SK-N-MC (cell line): ENCODE measurements around the gene XPOT.

Experiments
- DNase-seq: peaks from one replicate; pipeline ENCODE4 v3.0.0-alpha.2; 2011; ENCODE audit warnings: low read depth, low spot score
- H3K27ac ChIP-seq: fragments of 200-600 bp; sonication (generic); 2 replicates; pipeline ENCODE4 v1.5.1; 2016; ENCODE audit warnings: mixed run types
- H3K36me3 ChIP-seq: fragments of 200-600 bp; sonication (generic); 2 replicates; pipeline ENCODE4 v1.6.1; 2017; ENCODE audit warnings: antibody characterized with exemption, low read length, mixed read lengths; ENCODE audit not compliant: insufficient read depth
- H3K4me3 ChIP-seq: fragments of 200-600 bp; sonication (generic); 2 replicates; pipeline ENCODE4 v1.5.1; 2016
- H3K9ac ChIP-seq: fragments of 200-600 bp; sonication (generic); 2 replicates; pipeline ENCODE4 v1.8.0; 2017; ENCODE audit warnings: mixed run types, mixed read lengths; ENCODE audit not compliant: insufficient read length
- H3K9me3 ChIP-seq: fragments of 200-600 bp; sonication (generic); 2 replicates; pipeline ENCODE4 v1.6.1; 2017; ENCODE audit warnings: low read depth, mild to moderate bottlenecking, antibody characterized with exemption, low read length, moderate library complexity, mixed read lengths
- EZH2 ChIP-seq: fragments of 200-600 bp; sonication (generic); IDR thresholded peaks from one replicate; pipeline ENCODE4 v1.6.1; 2017; ENCODE audit warnings: antibody characterized with exemption
- FOXP2 ChIP-seq: optimal IDR thresholded peaks from 2 replicates; pipeline ENCODE3; 2011; ENCODE audit warnings: mild to moderate bottlenecking, moderate library complexity; ENCODE audit not compliant: insufficient read depth; ENCODE audit errors: extremely low read length, control extremely low read depth
- POLR2AphosphoS5 ChIP-seq: IDR thresholded peaks from 2 replicates; pipeline ENCODE4 v1.6.1; 2012; ENCODE audit warnings: mild to moderate bottlenecking, low read depth, low read length, borderline replicate concordance

XPOT gene

DNA sequence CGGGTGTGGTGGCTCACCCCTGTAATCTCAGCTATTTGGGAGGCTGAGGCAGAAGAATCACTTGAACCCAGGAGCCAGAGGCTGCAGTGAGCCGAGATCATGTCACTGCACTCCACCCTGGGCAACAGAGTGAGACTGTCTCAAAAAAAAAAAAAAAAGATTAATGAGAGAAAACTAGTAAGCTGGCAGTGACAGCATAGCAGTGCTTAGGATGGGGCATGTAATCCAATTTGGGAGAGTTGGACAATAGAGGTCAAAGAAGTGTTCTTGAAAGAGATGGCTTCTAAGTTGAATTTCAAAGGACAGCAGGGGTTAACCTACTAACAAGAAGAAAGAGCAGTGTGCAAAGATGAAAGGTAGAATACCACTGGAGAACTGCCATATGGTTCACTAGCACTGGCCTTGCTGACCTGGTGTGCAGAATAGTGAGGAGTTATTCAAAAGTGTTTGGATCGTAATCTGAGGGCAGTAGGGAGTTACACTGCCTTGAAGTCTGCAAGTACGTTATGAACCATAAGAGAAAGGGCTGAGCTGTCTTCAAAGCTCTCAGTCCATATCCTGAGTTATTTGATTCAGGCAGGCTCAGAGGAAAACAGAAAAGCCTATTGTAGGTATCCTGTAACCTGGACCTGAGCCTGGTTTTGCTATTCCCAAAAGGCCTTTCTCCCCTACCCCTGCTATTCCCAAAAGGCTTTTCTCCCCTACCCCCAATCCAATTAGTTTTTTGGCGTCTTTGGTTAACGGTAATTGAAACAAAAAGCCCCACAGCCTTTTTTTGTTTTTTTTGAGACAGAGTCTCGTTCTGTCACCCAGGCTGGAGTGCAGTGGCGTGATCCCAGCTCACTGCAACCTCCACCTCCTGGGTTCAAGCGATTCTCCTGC, 3.4 kb downstream of the XPOT start:
- Histone ChIP-seq H3K9me3 (no peaks in the 10 kb centered on the region), H3K27ac (peak overlapping the region; percentile 50; the same call in 1 of the 2 replicates), H3K36me3 (peaks cover 58% of the 10 kb centered on the region), H3K4me3 (peak overlapping the region; percentile 12; the same call in 1 of the 2 replicates), H3K9ac (no peak overlapping the region)
- TF ChIP-seq FOXP2, result no peak
- no peak for DNase-seq

DNA sequence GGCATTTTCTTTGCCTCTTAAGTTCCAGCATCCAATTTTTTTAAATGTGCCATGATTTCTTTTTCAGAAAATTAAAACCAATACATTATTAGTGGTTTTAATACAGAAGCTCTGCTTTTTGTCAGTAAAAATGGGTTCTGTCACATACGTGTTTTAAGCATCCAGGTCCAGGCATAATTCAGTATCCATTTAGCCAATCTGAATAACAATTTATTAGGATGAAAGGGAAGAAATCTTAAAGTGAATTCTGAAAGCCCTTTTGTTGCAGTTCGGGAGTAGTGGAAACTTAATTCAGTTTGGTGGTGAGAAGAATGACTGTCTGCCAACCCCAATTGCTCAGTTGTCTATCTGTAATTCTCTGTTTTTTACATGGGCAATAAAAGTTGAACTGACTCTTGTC, 7.2 kb downstream of the XPOT start:
- TF ChIP-seq POLR2AphosphoS5 (no peak), EZH2 (no peak), FOXP2 (no peak)
- Histone ChIP-seq H3K4me3 (no peak overlapping the region), H3K9ac (no peak overlapping the region), H3K9me3 (no peaks in the 10 kb centered on the region), H3K36me3 (peaks cover 94% of the 10 kb centered on the region), H3K27ac (no peak overlapping the region)
- DNase-seq, result no peak

DNA sequence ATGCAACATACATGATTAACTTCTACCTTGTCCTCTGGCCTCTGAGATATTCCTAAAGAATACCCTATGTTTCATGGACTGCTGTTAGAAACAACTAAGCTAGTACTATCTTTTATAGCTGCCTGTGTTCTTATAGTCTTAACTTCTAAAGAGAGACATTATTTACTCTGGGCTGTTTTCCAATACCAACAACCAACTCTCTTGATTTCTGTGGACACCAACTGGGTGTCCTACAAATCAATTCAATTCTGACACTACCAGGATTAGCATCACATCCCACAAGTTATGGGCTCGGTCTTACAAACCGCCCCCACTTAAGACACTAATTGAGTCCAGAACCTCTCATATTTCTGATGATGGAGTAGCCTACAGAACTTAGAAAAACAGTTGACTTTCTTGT, 8.3 kb downstream of the XPOT start:
- no peak for TF ChIP-seq POLR2AphosphoS5
- no peak for TF ChIP-seq EZH2
- no peak for TF ChIP-seq FOXP2
- Histone ChIP-seq H3K9ac (no peak overlapping the region), H3K27ac (no peak overlapping the region), H3K9me3 (no peaks in the 10 kb centered on the region), H3K4me3 (no peak overlapping the region), H3K36me3 (peaks cover 97% of the 10 kb centered on the region)
- no peak for DNase-seq

DNA sequence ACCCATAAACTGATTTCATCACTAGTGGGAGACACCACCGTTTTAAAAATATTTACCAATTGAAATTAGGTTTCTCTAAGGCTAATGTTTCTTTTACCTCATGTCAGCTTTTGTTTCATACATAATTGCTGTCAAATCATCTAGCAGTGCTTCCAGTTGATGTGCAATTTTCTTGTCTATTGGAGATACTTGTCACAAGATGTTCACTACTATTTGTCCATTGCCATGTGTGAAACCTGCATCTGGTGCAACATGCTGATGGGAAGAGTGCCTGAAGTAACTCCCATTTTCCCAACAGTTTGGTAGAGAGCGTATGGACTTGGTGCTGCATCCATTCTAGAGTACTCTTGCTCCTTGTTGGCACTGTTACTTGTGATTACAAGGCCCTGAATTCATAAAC, 9.7 kb downstream of the XPOT start:
- TF ChIP-seq POLR2AphosphoS5, result no peak
- no peak for TF ChIP-seq EZH2
- TF ChIP-seq FOXP2, result no peak
- Histone ChIP-seq H3K9me3 (no peaks in the 10 kb centered on the region), H3K36me3 (peaks cover 98% of the 10 kb centered on the region), H3K27ac (no peak overlapping the region), H3K4me3 (no peak overlapping the region), H3K9ac (no peak overlapping the region)
- no peak for DNase-seq

- no peak for DNase-seq
- H3K36me3 ChIP-seq, result peaks cover 96% of the 10 kb centered on the region
- TF ChIP-seq EZH2 (no peak), POLR2AphosphoS5 (no peak), FOXP2 (no peak)
- no peak overlapping the region for H3K27ac ChIP-seq
- no peak overlapping the region for H3K9ac ChIP-seq
- H3K4me3 ChIP-seq, result no peak overlapping the region
- H3K9me3 ChIP-seq, result no peaks in the 10 kb centered on the region
These were observed 14.0 kb downstream of the XPOT start for GRCh38 chr12:64418209-64418608.

DNA sequence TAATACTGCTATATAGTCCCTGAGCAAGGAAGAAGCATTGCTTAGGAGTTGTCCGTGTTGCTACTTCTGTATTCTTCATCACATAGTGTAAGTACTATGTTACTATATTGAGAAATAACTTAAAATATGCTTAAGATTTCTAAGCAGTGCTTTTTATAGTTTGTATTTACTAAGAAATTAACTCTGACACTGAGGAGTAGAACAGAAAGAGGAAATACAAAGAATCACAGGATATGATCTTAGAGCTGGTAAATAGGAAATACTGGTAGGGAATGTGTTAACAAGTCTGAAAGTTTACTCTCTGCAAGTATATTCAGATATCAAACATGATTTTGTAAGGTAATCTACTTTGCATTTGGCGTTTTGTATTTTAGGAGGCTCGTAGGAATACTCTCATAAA, 15.5 kb downstream of the XPOT start:
- Histone ChIP-seq H3K36me3 (peaks cover 96% of the 10 kb centered on the region), H3K27ac (no peak overlapping the region), H3K9ac (no peak overlapping the region), H3K4me3 (no peak overlapping the region), H3K9me3 (no peaks in the 10 kb centered on the region)
- DNase-seq, result no peak
- TF ChIP-seq FOXP2 (no peak), POLR2AphosphoS5 (no peak)

GRCh38 chr12:64427988-64428387, 23.8 kb downstream of the XPOT start:
- Histone ChIP-seq H3K9me3 (no peaks in the 10 kb centered on the region), H3K27ac (no peak overlapping the region), H3K4me3 (no peak overlapping the region), H3K36me3 (peaks cover 99% of the 10 kb centered on the region), H3K9ac (no peak overlapping the region)
- DNase-seq, result no peak
- TF ChIP-seq FOXP2 (no peak), EZH2 (no peak), POLR2AphosphoS5 (no peak)

DNA sequence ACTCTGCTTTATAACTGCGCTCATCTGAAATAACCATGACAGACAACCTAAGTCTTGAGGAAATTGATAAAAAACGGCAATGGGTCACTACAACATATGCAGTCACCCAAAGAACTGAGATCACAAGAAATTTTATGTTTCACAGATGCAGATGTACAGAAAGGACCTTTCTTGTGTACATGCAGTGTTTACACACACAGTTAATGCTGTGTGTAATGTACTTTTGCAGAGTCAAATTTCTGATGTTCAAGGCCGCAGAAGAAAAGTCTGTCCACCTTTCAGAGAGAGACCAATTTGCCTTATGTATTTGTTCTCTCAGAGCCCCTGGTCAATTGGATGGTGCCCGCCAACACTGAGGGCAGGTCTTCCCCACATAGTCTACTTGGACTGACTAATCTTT, 24.8 kb downstream of the XPOT start:
- TF ChIP-seq FOXP2 (no peak), EZH2 (no peak), POLR2AphosphoS5 (no peak)
- peaks cover 100% of the 10 kb centered on the region for H3K36me3 ChIP-seq
- no peak overlapping the region for H3K9ac ChIP-seq
- DNase-seq, result no peak
- H3K4me3 ChIP-seq, result no peak overlapping the region
- no peak overlapping the region for H3K27ac ChIP-seq
- no peaks in the 10 kb centered on the region for H3K9me3 ChIP-seq

- Histone ChIP-seq H3K9me3 (no peaks in the 10 kb centered on the region), H3K4me3 (no peak overlapping the region), H3K27ac (no peak overlapping the region), H3K36me3 (peaks cover 98% of the 10 kb centered on the region), H3K9ac (no peak overlapping the region)
- DNase-seq, result no peak
- TF ChIP-seq EZH2 (no peak), FOXP2 (no peak), POLR2AphosphoS5 (no peak)
These were observed 26.7 kb downstream of the XPOT start for GRCh38 chr12:64430886-64431285.
